ENCODE measurements around the gene RPS4Y1. TPM values are rescaled to one million over a fixed set of nuclear protein-coding genes. Genes with fewer than 3 reads are reported as not detected.

RPS4Y1 gene
- total and polyA plus RNA-seq, 4 donors: 0.08 to 342 (median 0.58) TPM; not detected in 1

GRCh38 chrY:2874211-2874610 lies 32.8 kb downstream of the RPS4Y1 start:
- 57% methylated on average over 1 of the region's 1 CpG; no CpG with 5 or more reads in 1 of the 2 donors for WGBS, 2 donors
- ATAC-seq (ENCODE audit: insufficient read depth, low FRiP score): no peak
- no peak overlapping the region for H3K27ac ChIP-seq (ENCODE audit: low read depth in 1 of 2, low read length in 1 of 2)
- H3K36me3 ChIP-seq (ENCODE audit: control insufficient read depth in 4 of 4, insufficient read depth in 4 of 4, low read length in 4 of 4): no peaks in the 10 kb centered on the region
- no peak for DNase-seq
- H3K4me1 ChIP-seq (ENCODE audit: control insufficient read depth in 5 of 5, insufficient read depth in 5 of 5, low read length in 5 of 5): no peaks in the 10 kb centered on the region
- H3K9me3 ChIP-seq (ENCODE audit: control insufficient read depth in 4 of 4, insufficient read depth in 3 of 4, low read length in 3 of 4): no peaks in the 10 kb centered on the region
- H3K9ac ChIP-seq (ENCODE audit: insufficient read depth in 1 of 2, low read length in 2 of 2): no peak overlapping the region
- H3K4me3 ChIP-seq: no peak overlapping the region
- TF ChIP-seq CTCF (IDR thresholded peaks at IDR 0.05; ENCODE audit: control extremely low read depth, extremely low read depth): no peak
- no peaks in the 10 kb centered on the region for H3K27me3 ChIP-seq (ENCODE audit: control insufficient read depth in 3 of 3, insufficient read depth in 3 of 3, low read length in 2 of 3)

GRCh38 chrY:2883561-2883960 lies 42.2 kb downstream of the RPS4Y1 start:
- Histone ChIP-seq H3K9ac (ENCODE audit: insufficient read depth in 1 of 2, low read length in 2 of 2) (no peak overlapping the region), H3K27ac (ENCODE audit: low read depth in 1 of 2, low read length in 1 of 2) (no peak overlapping the region), H3K36me3 (ENCODE audit: control insufficient read depth in 4 of 4, insufficient read depth in 4 of 4, low read length in 4 of 4) (no peaks in the 10 kb centered on the region), H3K9me3 (ENCODE audit: control insufficient read depth in 4 of 4, insufficient read depth in 3 of 4, low read length in 3 of 4) (no peaks in the 10 kb centered on the region), H3K4me3 (no peak overlapping the region), H3K4me1 (ENCODE audit: control insufficient read depth in 5 of 5, insufficient read depth in 5 of 5, low read length in 5 of 5) (no peaks in the 10 kb centered on the region), H3K27me3 (ENCODE audit: control insufficient read depth in 3 of 3, insufficient read depth in 3 of 3, low read length in 2 of 3) (no peaks in the 10 kb centered on the region)
- no peak for TF ChIP-seq CTCF (IDR thresholded peaks at IDR 0.05; ENCODE audit: control extremely low read depth, extremely low read depth)
- DNase-seq (no peak), ATAC-seq (ENCODE audit: insufficient read depth, low FRiP score) (no peak)
- WGBS, 2 donors: 80% methylated on average over 1 of the region's 1 CpG; no CpG with 5 or more reads in 1 of the 2 donors

GRCh38 chrY:2885880-2886279 lies 44.5 kb downstream of the RPS4Y1 start:
- H3K4me1 ChIP-seq (ENCODE audit: control insufficient read depth in 5 of 5, insufficient read depth in 5 of 5, low read length in 5 of 5): no peaks in the 10 kb centered on the region
- DNase-seq: no peak
- no peak overlapping the region for H3K27ac ChIP-seq (ENCODE audit: low read depth in 1 of 2, low read length in 1 of 2)
- no peak overlapping the region for H3K9ac ChIP-seq (ENCODE audit: insufficient read depth in 1 of 2, low read length in 2 of 2)
- no peaks in the 10 kb centered on the region for H3K36me3 ChIP-seq (ENCODE audit: control insufficient read depth in 4 of 4, insufficient read depth in 4 of 4, low read length in 4 of 4)
- no peaks in the 10 kb centered on the region for H3K27me3 ChIP-seq (ENCODE audit: control insufficient read depth in 3 of 3, insufficient read depth in 3 of 3, low read length in 2 of 3)
- TF ChIP-seq CTCF (IDR thresholded peaks at IDR 0.05; ENCODE audit: control extremely low read depth, extremely low read depth): no peak
- no peaks in the 10 kb centered on the region for H3K9me3 ChIP-seq (ENCODE audit: control insufficient read depth in 4 of 4, insufficient read depth in 3 of 4, low read length in 3 of 4)
- H3K4me3 ChIP-seq: no peak overlapping the region
- 62% methylated on average over 3 of the region's 3 CpGs; no CpG with 5 or more reads in 1 of the 2 donors for WGBS, 2 donors
- no peak for ATAC-seq (ENCODE audit: insufficient read depth, low FRiP score)

- no peaks in the 10 kb centered on the region for H3K4me1 ChIP-seq (ENCODE audit: control insufficient read depth in 5 of 5, insufficient read depth in 5 of 5, low read length in 5 of 5)
- H3K27me3 ChIP-seq (ENCODE audit: control insufficient read depth in 3 of 3, insufficient read depth in 3 of 3, low read length in 2 of 3): no peaks in the 10 kb centered on the region
- H3K36me3 ChIP-seq (ENCODE audit: control insufficient read depth in 4 of 4, insufficient read depth in 4 of 4, low read length in 4 of 4): no peaks in the 10 kb centered on the region
- H3K9me3 ChIP-seq (ENCODE audit: control insufficient read depth in 4 of 4, insufficient read depth in 3 of 4, low read length in 3 of 4): no peaks in the 10 kb centered on the region
- no peak overlapping the region for H3K9ac ChIP-seq (ENCODE audit: insufficient read depth in 1 of 2, low read length in 2 of 2)
- no peak overlapping the region for H3K27ac ChIP-seq (ENCODE audit: low read depth in 1 of 2, low read length in 1 of 2)
- no peak for DNase-seq
- ATAC-seq (ENCODE audit: insufficient read depth, low FRiP score): no peak
- TF ChIP-seq CTCF (IDR thresholded peaks at IDR 0.05; ENCODE audit: control extremely low read depth, extremely low read depth): no peak
- 22% methylated on average over 4 of the region's 5 CpGs; no CpG with 5 or more reads in 1 of the 2 donors for WGBS, 2 donors
- H3K4me3 ChIP-seq: no peak overlapping the region
Observed at GRCh38 chrY:2887386-2887785, 46.0 kb downstream of the RPS4Y1 start.
